Large intestine (tissue), 3 donors: Measurements from ENCODE around the gene PKN2. TPM values are rescaled to one million over a fixed set of nuclear protein-coding genes. Genes with fewer than 3 reads are reported as not detected.

Experiments used
- DNase-seq, 2 donors: peaks; one replicate each; pipeline versions ENCODE4 v3.0.0 to v3.0.0-alpha.2; 2013
- H3K27ac ChIP-seq: one replicate; pipeline ENCODE4 v1.5.1; 2013; ENCODE audit warnings: low read length
- H3K27me3 ChIP-seq: 2 replicates; pipeline ENCODE4 v1.6.1; 2013; ENCODE audit warnings: low read length; ENCODE audit not compliant: control insufficient read depth, insufficient read depth
- H3K36me3 ChIP-seq: 2 replicates; pipeline ENCODE4 v1.6.1; 2013; ENCODE audit warnings: low read length; ENCODE audit not compliant: control insufficient read depth, insufficient read depth
- H3K4me1 ChIP-seq: one replicate; pipeline ENCODE4 v1.6.1; 2013; ENCODE audit warnings: low read length; ENCODE audit not compliant: control insufficient read depth, insufficient read depth
- H3K4me3 ChIP-seq: one replicate; pipeline ENCODE4 v1.5.1; 2013; ENCODE audit warnings: low read length
- H3K9me3 ChIP-seq: one replicate; pipeline ENCODE4 v1.6.1; 2013; ENCODE audit warnings: mild to moderate bottlenecking, low read depth, low read length, moderate library complexity; ENCODE audit not compliant: control insufficient read depth
- WGBS: methylation state at CpG from one replicate; pipeline ENCODE4 v1.1.5; 2013; ENCODE audit warnings: low lambda C conversion rate; ENCODE audit not compliant: insufficient coverage; 5-methylcytosine and 5-hydroxymethylcytosine counted together
- polyA plus RNA-seq: library from polyadenylated mRNA; unstranded; fragments of 120-200 nt; gene quantifications from one replicate; pipeline ENCODE4 v1.2.1, GENCODE V29; 2013

The PKN2 gene
- polyA plus RNA-seq, 1 donor = 56.0 TPM

- no peaks in the 10 kb centered on the region for H3K36me3 ChIP-seq
- no peak overlapping the region for H3K27ac ChIP-seq
- H3K4me1 ChIP-seq = no peaks in the 10 kb centered on the region
- H3K4me3 ChIP-seq = no peak overlapping the region
- no peak for DNase-seq
- no peaks in the 10 kb centered on the region for H3K9me3 ChIP-seq
- WGBS = no CpG with 5 or more reads among the region's 6 CpGs
- H3K27me3 ChIP-seq = no peaks in the 10 kb centered on the region
These were observed 33.2 kb upstream of the PKN2 start for GRCh38 chr1:88650676-88651418.

- Histone ChIP-seq H3K36me3 (no peaks in the 10 kb centered on the region), H3K27ac (no peak overlapping the region), H3K4me1 (no peaks in the 10 kb centered on the region), H3K4me3 (no peak overlapping the region), H3K9me3 (no peaks in the 10 kb centered on the region), H3K27me3 (no peaks in the 10 kb centered on the region)
- peak; percentile 19 to 64 for DNase-seq
- no CpG with 5 or more reads among the region's 1 CpG for WGBS
These were observed 28.9 kb upstream of the PKN2 start for GRCh38 chr1:88655140-88655539.

GRCh38 chr1:88655685-88656299, 28.3 kb upstream of the PKN2 start:
- DNase-seq = no peak
- Histone ChIP-seq H3K9me3 (no peaks in the 10 kb centered on the region), H3K27ac (peak overlapping the region; percentile 3), H3K36me3 (no peaks in the 10 kb centered on the region), H3K27me3 (no peaks in the 10 kb centered on the region), H3K4me1 (no peaks in the 10 kb centered on the region), H3K4me3 (no peak overlapping the region)
- 8% methylated on average over 2 of the region's 3 CpGs for WGBS

- WGBS = no CpG with 5 or more reads among the region's 3 CpGs
- H3K4me1 ChIP-seq = no peaks in the 10 kb centered on the region
- H3K36me3 ChIP-seq = no peaks in the 10 kb centered on the region
- H3K9me3 ChIP-seq = no peaks in the 10 kb centered on the region
- no peaks in the 10 kb centered on the region for H3K27me3 ChIP-seq
- H3K4me3 ChIP-seq = no peak overlapping the region
- H3K27ac ChIP-seq = no peak overlapping the region
- no peak for DNase-seq
These were observed 25.7 kb upstream of the PKN2 start for GRCh38 chr1:88658419-88658818.

GRCh38 chr1:88659552-88659951, 24.5 kb upstream of the PKN2 start:
- Histone ChIP-seq H3K4me1 (no peaks in the 10 kb centered on the region), H3K4me3 (no peak overlapping the region), H3K27me3 (no peaks in the 10 kb centered on the region), H3K36me3 (no peaks in the 10 kb centered on the region), H3K27ac (no peak overlapping the region), H3K9me3 (no peaks in the 10 kb centered on the region)
- DNase-seq = no peak

GRCh38 chr1:88661188-88661587, 22.9 kb upstream of the PKN2 start:
- no peaks in the 10 kb centered on the region for H3K4me1 ChIP-seq
- no CpG with 5 or more reads among the region's 4 CpGs for WGBS
- H3K36me3 ChIP-seq = no peaks in the 10 kb centered on the region
- H3K9me3 ChIP-seq = no peaks in the 10 kb centered on the region
- DNase-seq = no peak
- H3K27me3 ChIP-seq = no peaks in the 10 kb centered on the region
- H3K4me3 ChIP-seq = no peak overlapping the region
- no peak overlapping the region for H3K27ac ChIP-seq

- no peak overlapping the region for H3K27ac ChIP-seq
- H3K4me3 ChIP-seq = no peak overlapping the region
- no peaks in the 10 kb centered on the region for H3K4me1 ChIP-seq
- 0% methylated on average over 1 of the region's 2 CpGs for WGBS
- H3K27me3 ChIP-seq = no peaks in the 10 kb centered on the region
- H3K36me3 ChIP-seq = no peaks in the 10 kb centered on the region
- no peak for DNase-seq
- no peaks in the 10 kb centered on the region for H3K9me3 ChIP-seq
These were observed 21.9 kb upstream of the PKN2 start for GRCh38 chr1:88661951-88662699.

- no peaks in the 10 kb centered on the region for H3K27me3 ChIP-seq
- no peak overlapping the region for H3K27ac ChIP-seq
- no peaks in the 10 kb centered on the region for H3K4me1 ChIP-seq
- H3K36me3 ChIP-seq = no peaks in the 10 kb centered on the region
- DNase-seq = peak in 1 of 2 donors; percentile 48
- 20% methylated on average over 1 of the region's 2 CpGs for WGBS
- no peaks in the 10 kb centered on the region for H3K9me3 ChIP-seq
- H3K4me3 ChIP-seq = no peak overlapping the region
These were observed 21.4 kb upstream of the PKN2 start for GRCh38 chr1:88662723-88663122.

GRCh38 chr1:88668405-88668804, 15.7 kb upstream of the PKN2 start:
- no peak for DNase-seq

GRCh38 chr1:88670462-88670861, 13.6 kb upstream of the PKN2 start:
- DNase-seq = no peak
- H3K4me3 ChIP-seq = no peak overlapping the region
- H3K27ac ChIP-seq = no peak overlapping the region
- no peaks in the 10 kb centered on the region for H3K27me3 ChIP-seq
- H3K9me3 ChIP-seq = no peaks in the 10 kb centered on the region
- H3K4me1 ChIP-seq = no peaks in the 10 kb centered on the region
- 100% methylated on average over 1 of the region's 3 CpGs for WGBS
- no peaks in the 10 kb centered on the region for H3K36me3 ChIP-seq

More at GRCh38 chr1:88668405-88668804, 15.7 kb upstream of the PKN2 start:
- Histone ChIP-seq H3K27ac (no peak overlapping the region), H3K36me3 (no peaks in the 10 kb centered on the region), H3K4me1 (no peaks in the 10 kb centered on the region), H3K27me3 (no peaks in the 10 kb centered on the region), H3K4me3 (no peak overlapping the region), H3K9me3 (no peaks in the 10 kb centered on the region)
- 83% methylated on average over 1 of the region's 3 CpGs for WGBS
